Keratinocyte (primary cell): ENCODE measurements around the gene OTOGL.

ENCODE experiments used
- CTCF ChIP-seq, 3 experiments: IDR thresholded peaks in 1 of 3; conservative IDR thresholded peaks in 1 of 3; optimal IDR thresholded peaks in 1 of 3; 2 replicates in 2 of 3; 3 replicates in 1 of 3; pipeline versions ENCODE3 to v1.5.1; 2011; ENCODE audit warnings: low read length in 3 of 3, mild to moderate bottlenecking in 3 of 3, moderate library complexity in 2 of 3, control low read depth in 1 of 3, inconsistent platforms in 1 of 3; ENCODE audit not compliant: insufficient read depth in 2 of 3; ENCODE audit errors: extremely low read depth in 1 of 3
- EZH2 ChIP-seq: IDR thresholded peaks from one replicate; pipeline ENCODE4 v1.6.1; 2012; ENCODE audit warnings: inconsistent platforms, mild to moderate bottlenecking, low read length, moderate library complexity

- TF ChIP-seq CTCF (optimal IDR thresholded peaks at IDR 0.05 in 1 of 3, IDR thresholded peaks at IDR 0.05 in 1 of 3, conservative IDR thresholded peaks at IDR 0.05 in 1 of 3; ENCODE audit: extremely low read depth in 1 of 3, insufficient read depth in 2 of 3, low read length in 3 of 3), result no peak
- TF ChIP-seq EZH2, result no peak
These were observed 120.0 kb downstream of the OTOGL start for GRCh38 chr12:80219345-80219744.
